Spleen (tissue), 11 donors: ENCODE results near the gene PHACTR2. TPM values are rescaled to one million over a fixed set of nuclear protein-coding genes. Genes with fewer than 3 reads are reported as not detected.

Source experiments
- DNase-seq: peaks from one replicate; pipeline ENCODE4 v3.0.0-alpha.2; 2020
- H3K27ac ChIP-seq, 8 donors: fragments of 200-600 bp; sonication (generic) in 7 of 8; 1 replicate in 4 of 8; 2 replicates in 4 of 8; pipeline versions ENCODE4 v1.5.0 to v1.8.0; 2016 to 2021; ENCODE audit warnings: inconsistent platforms in 4 of 8, mild to moderate bottlenecking in 4 of 8, moderate library complexity in 1 of 8
- H3K27me3 ChIP-seq, 7 donors: fragments of 200-600 bp; sonication (generic) in 6 of 7; replicated peaks in 1 of 7; 1 replicate in 4 of 7; 2 replicates in 3 of 7; pipeline versions ENCODE4 v1.5.0 to v1.8.0; 2016 to 2021; ENCODE audit warnings: inconsistent platforms in 3 of 7, mild to moderate bottlenecking in 1 of 7
- H3K36me3 ChIP-seq, 6 donors: fragments of 200-600 bp; sonication (generic) in 5 of 6; 1 replicate in 4 of 6; 2 replicates in 2 of 6; pipeline versions ENCODE4 v1.5.0 to v1.8.0; 2016 to 2021; ENCODE audit warnings: inconsistent platforms in 2 of 6
- H3K4me1 ChIP-seq, 6 donors: fragments of 200-600 bp; sonication (generic) in 5 of 6; 1 replicate in 3 of 6; 2 replicates in 3 of 6; pipeline versions ENCODE4 v1.5.0 to v1.8.0; 2016 to 2021; ENCODE audit warnings: inconsistent platforms in 3 of 6
- H3K4me3 ChIP-seq, 8 donors: fragments of 200-600 bp; sonication (generic) in 7 of 8; 1 replicate in 4 of 8; 2 replicates in 4 of 8; pipeline versions ENCODE4 v1.5.0 to v1.8.0; 2016 to 2021; ENCODE audit warnings: inconsistent platforms in 4 of 8, mild to moderate bottlenecking in 4 of 8, moderate library complexity in 2 of 8
- H3K9me3 ChIP-seq, 8 donors: fragments of 200-600 bp; sonication (generic) in 7 of 8; 1 replicate in 4 of 8; 2 replicates in 4 of 8; pipeline versions ENCODE4 v1.5.0 to v1.8.0; 2016 to 2021; ENCODE audit warnings: inconsistent platforms in 4 of 8
- CTCF ChIP-seq, 11 experiments: fragments of 200-600 bp in 7 of 11; fragments of 450-650 bp in 4 of 11; sonication (generic) in 4 of 11; IDR thresholded peaks in 8 of 11; conservative IDR thresholded peaks in 3 of 11; 1 replicate in 7 of 11; 2 replicates in 4 of 11; pipeline versions ENCODE4 v1.4.0 to v1.8.0; 2016 to 2021; ENCODE audit warnings: antibody characterized with exemption in 11 of 11, inconsistent platforms in 4 of 11, mild to moderate bottlenecking in 1 of 11
- POLR2A ChIP-seq, 3 donors: fragments of 450-650 bp; IDR thresholded peaks; one replicate each; pipeline ENCODE4 v1.5.1; 2017; ENCODE audit warnings: antibody characterized with exemption in 3 of 3, mild to moderate bottlenecking in 1 of 3
- POLR2AphosphoS5 ChIP-seq, 3 donors: sonication (generic); formaldehyde crosslinking; IDR thresholded peaks; one replicate each; pipeline ENCODE4 v1.5.1; 2017; ENCODE audit warnings: antibody characterized with exemption in 3 of 3
- WGBS, 5 donors: extraction: QIAGEN DNeasy Blood & Tissue Kit in 3 of 5; methylation state at CpG; one replicate each; pipeline versions ENCODE4 v1.1.5 to v1.1.7; 2013 to 2018; 5-methylcytosine and 5-hydroxymethylcytosine counted together
- intact Hi-C: fragments of 100-400 bp; cut with DNase I; formaldehyde crosslinking; loops from one replicate; pipeline ENCODE4 v1.15.0; 2023; ENCODE audit warnings: low total_unique reads
- polyA plus RNA-seq, 3 donors: library from polyadenylated mRNA; stranded (reverse); fragments of 200-250 nt; gene quantifications; one replicate each; pipeline ENCODE4 v1.2.1, GENCODE V29; 2013
- total RNA-seq, 7 donors: library from RNA; depleted of rRNA in 3 of 7; stranded (reverse); fragments of >200 nt in 3 of 7; fragmentation: NEBNext Ultra II Directional in 4 of 7; extraction: Animal tissue kit (Norgen Biotek cat#: 25700) in 4 of 7; gene quantifications; one replicate each; pipeline versions ENCODE4 v1.1.0 to v1.2.1, GENCODE V29; 2016 to 2021
- donor health status: healthy with polysubstance abuse.
- donor health status: DM: no; HTN: no; CAD: no; lungs with moderate emphysema.
- donor health status: DM: no; HTN: no; CAD: no.
- donor health status: Bipolar disorder and iron deficiency.
- donor health status: healthy.
- donor health status: DM: no; HTN: no; CAD: no.
- donor health status: DM: yes; HTN: yes; CAD: no.

Gene PHACTR2
- total and polyA plus RNA-seq, 10 donors, result 3.5 to 116 (median 76.1) TPM

- Histone ChIP-seq H3K4me3 (no peak overlapping the region), H3K9me3 (no peaks in the 10 kb centered on the region), H3K4me1 (peaks cover 8 to 74% (median 41%) of the 10 kb centered on the region in 6 donors), H3K36me3 (no peaks in the 10 kb centered on the region), H3K27ac (peak overlapping the region in 5 of 8 donors; percentile 1 to 74 (median 42)), H3K27me3 (no peaks in the 10 kb centered on the region)
- WGBS, 5 donors, result 58 to 88% (median 80%) methylated on average over 3 of the region's 3 CpGs
- TF ChIP-seq CTCF (IDR thresholded peaks at IDR 0.05 in 8 of 11, conservative IDR thresholded peaks at IDR 0.05 in 3 of 11) (no peak), POLR2A (IDR thresholded peaks at IDR 0.05) (no peak), POLR2AphosphoS5 (IDR thresholded peaks at IDR 0.05) (peak in 1 of 3 donors; percentile 23)
- intact Hi-C loops, result no loop called here
- no peak for DNase-seq
Observed at GRCh38 chr6:143692696-143693095, 14.9 kb downstream of the PHACTR2 start.

GRCh38 chr6:143694013-143694412, 16.2 kb downstream of the PHACTR2 start:
- TF ChIP-seq POLR2A (IDR thresholded peaks at IDR 0.05), result no peak
- no peak for TF ChIP-seq CTCF (IDR thresholded peaks at IDR 0.05 in 8 of 11, conservative IDR thresholded peaks at IDR 0.05 in 3 of 11)
- no peak for TF ChIP-seq POLR2AphosphoS5 (IDR thresholded peaks at IDR 0.05)
- Histone ChIP-seq H3K4me3 (no peak overlapping the region), H3K27ac (peak overlapping the region in 2 of 8 donors; percentile 4 to 74), H3K4me1 (peaks cover 8 to 77% (median 47%) of the 10 kb centered on the region in 6 donors), H3K36me3 (no peaks in the 10 kb centered on the region), H3K9me3 (no peaks in the 10 kb centered on the region), H3K27me3 (no peaks in the 10 kb centered on the region)
- 62 to 89% (median 74%) methylated on average over 2 of the region's 2 CpGs for WGBS, 5 donors
- intact Hi-C loops, result no loop called here
- DNase-seq, result no peak

- Histone ChIP-seq H3K27ac (peak overlapping the region in 3 of 8 donors; percentile 62 to 74 (median 68)), H3K4me1 (peaks cover 8 to 77% (median 47%) of the 10 kb centered on the region in 6 donors), H3K4me3 (no peak overlapping the region), H3K9me3 (no peaks in the 10 kb centered on the region), H3K36me3 (no peaks in the 10 kb centered on the region), H3K27me3 (no peaks in the 10 kb centered on the region)
- TF ChIP-seq POLR2A (IDR thresholded peaks at IDR 0.05), result no peak
- no peak for TF ChIP-seq CTCF (IDR thresholded peaks at IDR 0.05 in 8 of 11, conservative IDR thresholded peaks at IDR 0.05 in 3 of 11)
- TF ChIP-seq POLR2AphosphoS5 (IDR thresholded peaks at IDR 0.05), result no peak
- DNase-seq, result no peak
- 81 to 91% (median 84%) methylated on average over 7 of the region's 7 CpGs for WGBS, 5 donors
- intact Hi-C loops, result no loop called here
Observed at GRCh38 chr6:143694560-143694959, 16.8 kb downstream of the PHACTR2 start.

GRCh38 chr6:143695130-143695968, 17.6 kb downstream of the PHACTR2 start:
- intact Hi-C loops, result no loop called here
- Histone ChIP-seq H3K9me3 (no peaks in the 10 kb centered on the region), H3K27ac (peak overlapping the region in 7 of 8 donors; percentile 5 to 74 (median 62)), H3K27me3 (no peaks in the 10 kb centered on the region), H3K36me3 (no peaks in the 10 kb centered on the region), H3K4me3 (peak overlapping the region in 1 of 8 donors; percentile 1), H3K4me1 (peaks cover 8 to 73% (median 45%) of the 10 kb centered on the region in 6 donors)
- no peak for DNase-seq
- WGBS, 5 donors, result 45 to 60% (median 50%) methylated on average over 7 of the region's 7 CpGs
- no peak for TF ChIP-seq POLR2A (IDR thresholded peaks at IDR 0.05)
- no peak for TF ChIP-seq POLR2AphosphoS5 (IDR thresholded peaks at IDR 0.05)
- TF ChIP-seq CTCF (IDR thresholded peaks at IDR 0.05 in 8 of 11, conservative IDR thresholded peaks at IDR 0.05 in 3 of 11), result no peak
